Measurements from ENCODE around the gene STKLD1.

The STKLD1 gene

GRCh38 chr9:133401588-133401987 is 25.4 kb downstream of the STKLD1 start:
- H3F3A ChIP-seq (ENCODE audit: control insufficient read depth, insufficient read depth) = no peaks in the 10 kb centered on the region
- no peak overlapping the region for H3K27ac ChIP-seq (ENCODE audit: low read depth, low read length)
- peaks cover 4% of the 10 kb centered on the region for H4K20me1 ChIP-seq (ENCODE audit: control insufficient read depth, insufficient read depth, low read depth, low read length)
- H3K4me2 ChIP-seq (ENCODE audit: low read length) = no peak overlapping the region
- H3K4me1 ChIP-seq (ENCODE audit: control insufficient read depth, low read length) = no peaks in the 10 kb centered on the region
- peaks cover 2% of the 10 kb centered on the region; the same call in 1 of the 2 replicates for H3K79me2 ChIP-seq (ENCODE audit: control insufficient read depth, low read length)
- H3K27me3 ChIP-seq (ENCODE audit: control insufficient read depth, low read length) = peaks cover 5% of the 10 kb centered on the region; the same call in 1 of the 2 replicates
- H3K9me3 ChIP-seq (ENCODE audit: control insufficient read depth, insufficient read depth, low read length) = no peaks in the 10 kb centered on the region
- H3K4me3 ChIP-seq (ENCODE audit: low read length) = no peak overlapping the region
- H3K36me3 ChIP-seq (ENCODE audit: control insufficient read depth, low read length) = peaks cover 29% of the 10 kb centered on the region
- no peaks in the 10 kb centered on the region for H3K9me2 ChIP-seq (replicated peaks; ENCODE audit: control insufficient read depth, low read length)
- TF ChIP-seq EZH2phosphoT487 (IDR thresholded peaks at IDR 0.05; ENCODE audit: borderline replicate concordance, low read length) = no peak
- no peak for TF ChIP-seq CTCF (IDR thresholded peaks at IDR 0.05; ENCODE audit: low read depth, low read length, poor library complexity, severe bottlenecking)

GRCh38 chr9:133402689-133403088 is 26.5 kb downstream of the STKLD1 start:
- H3F3A ChIP-seq (ENCODE audit: control insufficient read depth, insufficient read depth) = no peaks in the 10 kb centered on the region
- no peaks in the 10 kb centered on the region; the same call in 1 of the 2 replicates for H3K27me3 ChIP-seq (ENCODE audit: control insufficient read depth, low read length)
- no peak overlapping the region for H3K4me2 ChIP-seq (ENCODE audit: low read length)
- H3K36me3 ChIP-seq (ENCODE audit: control insufficient read depth, low read length) = peaks cover 40% of the 10 kb centered on the region
- H3K4me1 ChIP-seq (ENCODE audit: control insufficient read depth, low read length) = no peaks in the 10 kb centered on the region
- TF ChIP-seq CTCF (IDR thresholded peaks at IDR 0.05; ENCODE audit: low read depth, low read length, poor library complexity, severe bottlenecking) = no peak
- no peak for TF ChIP-seq EZH2phosphoT487 (IDR thresholded peaks at IDR 0.05; ENCODE audit: borderline replicate concordance, low read length)
- H4K20me1 ChIP-seq (ENCODE audit: control insufficient read depth, insufficient read depth, low read depth, low read length) = peaks cover 5% of the 10 kb centered on the region
- H3K9me3 ChIP-seq (ENCODE audit: control insufficient read depth, insufficient read depth, low read length) = no peaks in the 10 kb centered on the region
- no peaks in the 10 kb centered on the region for H3K9me2 ChIP-seq (replicated peaks; ENCODE audit: control insufficient read depth, low read length)
- H3K79me2 ChIP-seq (ENCODE audit: control insufficient read depth, low read length) = peaks cover 4% of the 10 kb centered on the region; the same call in 1 of the 2 replicates
- H3K4me3 ChIP-seq (ENCODE audit: low read length) = no peak overlapping the region
- no peak overlapping the region for H3K27ac ChIP-seq (ENCODE audit: low read depth, low read length)

GRCh38 chr9:133403766-133404453 is 27.7 kb downstream of the STKLD1 start:
- H4K20me1 ChIP-seq (ENCODE audit: control insufficient read depth, insufficient read depth, low read depth, low read length) = peaks cover 5% of the 10 kb centered on the region
- H3K9me3 ChIP-seq (ENCODE audit: control insufficient read depth, insufficient read depth, low read length) = no peaks in the 10 kb centered on the region
- H3K4me1 ChIP-seq (ENCODE audit: control insufficient read depth, low read length) = no peaks in the 10 kb centered on the region
- no peaks in the 10 kb centered on the region for H3K27me3 ChIP-seq (ENCODE audit: control insufficient read depth, low read length)
- no peaks in the 10 kb centered on the region; the same call in 1 of the 2 replicates for H3F3A ChIP-seq (ENCODE audit: control insufficient read depth, insufficient read depth)
- no peak overlapping the region for H3K4me3 ChIP-seq (ENCODE audit: low read length)
- peaks cover 44% of the 10 kb centered on the region for H3K36me3 ChIP-seq (ENCODE audit: control insufficient read depth, low read length)
- H3K4me2 ChIP-seq (ENCODE audit: low read length) = no peak overlapping the region
- peak; percentile 81 for TF ChIP-seq CTCF (IDR thresholded peaks at IDR 0.05; ENCODE audit: low read depth, low read length, poor library complexity, severe bottlenecking)
- no peak for TF ChIP-seq EZH2phosphoT487 (IDR thresholded peaks at IDR 0.05; ENCODE audit: borderline replicate concordance, low read length)
- peaks cover 4% of the 10 kb centered on the region; the same call in 1 of the 2 replicates for H3K79me2 ChIP-seq (ENCODE audit: control insufficient read depth, low read length)
- H3K9me2 ChIP-seq (replicated peaks; ENCODE audit: control insufficient read depth, low read length) = no peaks in the 10 kb centered on the region
- no peak overlapping the region for H3K27ac ChIP-seq (ENCODE audit: low read depth, low read length)
